Psoas muscle (tissue), 8 donors: ENCODE data around the gene OAF. TPM values are rescaled to one million over a fixed set of nuclear protein-coding genes. Genes with fewer than 3 reads are reported as not detected.
"Not testable (repeated sequence)": the region's sequence is repeated elsewhere in the genome, so short reads cannot be mapped to it uniquely, and the experiment has no call there.

Experiments
- ATAC-seq, 4 donors: fragments of 200-7000 bp; cut with Tn5 transposase; one replicate each; pipeline ENCODE4 v1.9.1; 2020; ENCODE audit warnings: moderate library complexity in 3 of 4, mild to moderate bottlenecking in 2 of 4
- DNase-seq, 2 donors: peaks; one replicate each; pipeline ENCODE4 v3.0.0-alpha.2; 2020
- H3K27ac ChIP-seq: fragments of 200-600 bp; one replicate; pipeline ENCODE4 v1.8.0; 2022
- H3K27me3 ChIP-seq, 3 donors: fragments of 200-600 bp in 1 of 3; one replicate each; pipeline versions ENCODE4 v1.6.1 to v1.8.0; 2013 to 2022; ENCODE audit warnings: low read length in 2 of 3, mild to moderate bottlenecking in 2 of 3, moderate library complexity in 1 of 3; ENCODE audit not compliant: insufficient read depth in 3 of 3
- H3K36me3 ChIP-seq, 2 donors: fragments of 200-600 bp in 1 of 2; one replicate each; pipeline versions ENCODE4 v1.6.1 to v1.8.0; 2013 to 2022; ENCODE audit warnings: low read depth in 1 of 2, mild to moderate bottlenecking in 1 of 2, moderate library complexity in 1 of 2; ENCODE audit not compliant: insufficient read depth in 1 of 2
- H3K4me1 ChIP-seq: fragments of 200-600 bp; one replicate; pipeline ENCODE4 v1.8.0; 2022
- H3K4me3 ChIP-seq: fragments of 200-600 bp; one replicate; pipeline ENCODE4 v1.8.0; 2022; ENCODE audit warnings: mild to moderate bottlenecking
- H3K9me3 ChIP-seq: fragments of 200-600 bp; one replicate; pipeline ENCODE4 v1.8.0; 2022
- WGBS, 3 donors: extraction: QIAGEN DNeasy Blood & Tissue Kit; methylation state at CpG; one replicate each; pipeline versions ENCODE4 v1.1.6 to v1.1.7; 2013; 5-methylcytosine and 5-hydroxymethylcytosine counted together
- intact Hi-C, 2 donors: fragments of 100-400 bp; cut with DNase I; formaldehyde crosslinking; loops; one replicate each; pipeline versions ENCODE4 v1.11.0 to v1.14.2; 2022
- polyA plus RNA-seq, 3 donors: library from polyadenylated mRNA; stranded (reverse); fragments of 200-250 nt; gene quantifications; one replicate each; pipeline ENCODE4 v1.2.3, GENCODE V29; 2013
- total RNA-seq, 4 donors: library from RNA; stranded (reverse); fragmentation: NEBNext Ultra II Directional in 2 of 4; extraction: Animal tissue kit (Norgen Biotek cat#: 25700) in 2 of 4; gene quantifications; one replicate each; pipeline versions ENCODE4 v1.2.1 to v1.2.4, GENCODE V29; 2021 to 2023
- TF ChIP-seq, protein P1 (sequence below): fragments of 200-600 bp; IDR thresholded peaks from one replicate; pipeline ENCODE4 v1.8.0; 2022; ENCODE audit warnings: antibody characterized with exemption
- donor health status: healthy with polysubstance abuse.
- donor health status: DM: no; HTN: no; CAD: no; lungs with moderate emphysema.
- donor health status: Bipolar disorder and iron deficiency.
- donor health status: healthy.
- donor health status: DM: yes; HTN: yes; CAD: no.
- donor health status: DM: no; HTN: no; CAD: no.
- donor health status: DM: no; HTN: no; CAD: no.
- donor health status: DM: yes; HTN: yes; CAD: no.

OAF gene
- total and polyA plus RNA-seq, 7 donors, result 3.2 to 15.3 (median 8.1) TPM

DNA sequence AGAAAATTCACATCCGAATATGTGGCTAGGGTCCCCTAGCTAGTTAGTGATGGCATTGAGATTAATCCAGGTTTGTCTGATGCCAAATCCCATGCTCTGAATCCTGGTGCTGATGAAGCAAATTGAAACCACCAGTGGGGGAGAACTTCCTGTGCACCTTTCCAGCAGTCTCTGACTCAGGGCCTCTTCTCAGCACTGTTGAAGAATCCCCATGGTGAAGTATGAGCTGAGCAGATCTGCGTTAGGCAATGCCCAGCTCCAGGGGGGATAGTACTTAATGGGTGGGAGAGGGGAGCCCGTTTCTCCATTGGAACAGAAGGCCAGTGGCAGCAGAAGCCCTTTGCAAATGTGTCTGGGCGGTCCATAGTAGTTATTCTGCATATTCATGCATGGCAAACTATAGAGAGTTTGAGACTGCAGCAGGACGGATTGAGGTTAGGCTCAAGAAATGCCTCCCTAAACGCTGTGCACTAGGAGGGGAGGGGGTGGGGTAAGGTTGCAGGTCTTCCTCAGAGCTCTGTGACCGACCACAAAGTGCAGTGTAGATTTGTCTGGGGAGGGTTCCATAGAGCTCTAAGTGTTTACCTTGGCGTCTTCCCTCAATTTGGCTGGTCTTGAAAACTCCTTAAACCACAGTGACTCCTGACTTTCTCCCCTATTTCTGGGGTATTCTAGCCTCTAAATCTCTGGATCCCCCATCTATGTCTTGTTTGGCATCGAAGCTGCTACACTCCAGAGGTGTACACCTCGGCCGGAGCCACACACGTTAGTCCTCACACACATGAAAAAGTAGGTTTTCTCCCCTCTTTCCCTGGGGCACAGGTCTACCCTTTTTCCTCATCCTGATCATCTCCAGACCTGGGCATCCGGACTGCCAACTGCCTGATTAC, 33.9 kb downstream of the OAF start:
- TF ChIP-seq, protein P1, sequence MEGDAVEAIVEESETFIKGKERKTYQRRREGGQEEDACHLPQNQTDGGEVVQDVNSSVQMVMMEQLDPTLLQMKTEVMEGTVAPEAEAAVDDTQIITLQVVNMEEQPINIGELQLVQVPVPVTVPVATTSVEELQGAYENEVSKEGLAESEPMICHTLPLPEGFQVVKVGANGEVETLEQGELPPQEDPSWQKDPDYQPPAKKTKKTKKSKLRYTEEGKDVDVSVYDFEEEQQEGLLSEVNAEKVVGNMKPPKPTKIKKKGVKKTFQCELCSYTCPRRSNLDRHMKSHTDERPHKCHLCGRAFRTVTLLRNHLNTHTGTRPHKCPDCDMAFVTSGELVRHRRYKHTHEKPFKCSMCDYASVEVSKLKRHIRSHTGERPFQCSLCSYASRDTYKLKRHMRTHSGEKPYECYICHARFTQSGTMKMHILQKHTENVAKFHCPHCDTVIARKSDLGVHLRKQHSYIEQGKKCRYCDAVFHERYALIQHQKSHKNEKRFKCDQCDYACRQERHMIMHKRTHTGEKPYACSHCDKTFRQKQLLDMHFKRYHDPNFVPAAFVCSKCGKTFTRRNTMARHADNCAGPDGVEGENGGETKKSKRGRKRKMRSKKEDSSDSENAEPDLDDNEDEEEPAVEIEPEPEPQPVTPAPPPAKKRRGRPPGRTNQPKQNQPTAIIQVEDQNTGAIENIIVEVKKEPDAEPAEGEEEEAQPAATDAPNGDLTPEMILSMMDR, result no peak
- no peak overlapping the region for H3K4me3 ChIP-seq
- intact Hi-C loops, result no loop called here
- no peaks in the 10 kb centered on the region for H3K9me3 ChIP-seq
- 64 to 68% (median 65%) methylated on average over 13 of the region's 13 CpGs for WGBS, 3 donors
- H3K27me3 ChIP-seq, result peaks cover 0 to 64% (median 9%) of the 10 kb centered on the region in 3 donors
- ATAC-seq (no peak), DNase-seq (no peak)
- H3K4me1 ChIP-seq, result no peaks in the 10 kb centered on the region
- no peak overlapping the region for H3K27ac ChIP-seq
- H3K36me3 ChIP-seq, result no peaks in the 10 kb centered on the region

DNA sequence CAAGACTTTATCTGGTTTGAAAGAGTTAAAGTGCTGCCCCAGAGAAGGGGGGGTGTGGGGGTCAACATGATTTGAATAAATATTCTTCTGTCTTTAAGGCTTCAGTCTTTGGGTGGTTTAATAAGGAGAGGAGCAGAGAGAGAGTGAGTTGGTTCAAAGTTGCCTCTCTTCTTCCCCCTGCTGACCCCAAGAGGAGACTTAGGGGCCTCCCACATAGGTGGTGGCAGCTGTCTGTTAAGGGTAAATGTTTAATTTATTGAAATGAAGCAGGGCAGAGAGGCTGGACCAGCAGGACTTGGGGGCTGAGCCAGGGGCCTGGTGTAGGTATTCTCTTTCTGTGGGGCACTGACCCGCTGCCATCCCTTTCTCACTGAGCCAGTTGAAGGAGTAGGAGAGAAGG, 34.6 kb downstream of the OAF start:
- intact Hi-C loops, result no loop called here
- peaks cover 0 to 64% (median 6%) of the 10 kb centered on the region in 3 donors for H3K27me3 ChIP-seq
- H3K9me3 ChIP-seq, result no peaks in the 10 kb centered on the region
- ATAC-seq (no peak), DNase-seq (no peak)
- no peaks in the 10 kb centered on the region for H3K36me3 ChIP-seq
- H3K4me1 ChIP-seq, result no peaks in the 10 kb centered on the region
- H3K27ac ChIP-seq, result no peak overlapping the region
- 86 to 92% (median 87%) methylated on average over 1 of the region's 1 CpG for WGBS, 3 donors
- no peak overlapping the region for H3K4me3 ChIP-seq
- TF ChIP-seq, protein P1, result no peak

DNA sequence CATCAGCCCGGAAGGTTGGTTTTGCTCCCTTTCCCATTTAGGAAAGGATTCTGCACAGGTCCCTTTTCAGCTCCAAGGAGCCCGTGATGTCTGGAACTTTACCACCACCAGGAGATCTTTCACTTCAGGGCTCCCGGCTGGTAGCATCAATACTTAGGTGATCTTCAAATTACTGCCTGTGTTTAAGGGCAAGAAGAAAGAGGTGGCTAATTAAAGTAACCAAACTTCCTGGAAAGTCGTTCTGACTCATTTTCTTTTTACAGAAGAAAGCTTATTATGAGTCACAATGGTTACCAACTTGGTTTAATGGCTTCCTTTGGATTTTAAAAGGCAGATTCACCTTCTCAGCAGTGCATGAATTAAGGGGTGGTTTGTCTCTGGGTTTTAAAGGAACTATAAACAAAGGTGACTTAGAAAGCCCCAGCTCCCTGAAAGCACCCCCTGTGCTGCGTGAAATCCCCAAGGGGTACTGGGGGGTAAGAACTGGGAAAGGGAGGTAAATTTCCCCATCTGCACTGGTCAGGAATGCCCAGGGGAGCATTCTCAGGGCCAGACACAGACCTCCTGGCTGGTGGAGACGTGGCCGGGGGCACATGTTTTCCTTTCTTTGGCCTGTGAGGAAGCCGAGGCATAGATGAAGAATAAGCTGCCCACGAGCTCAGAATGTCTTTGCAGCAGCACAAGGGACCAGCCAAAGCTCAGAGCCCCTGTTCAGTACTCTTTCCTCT, 37.9 kb downstream of the OAF start:
- 48 to 51% (median 50%) methylated on average over 9 of the region's 9 CpGs for WGBS, 3 donors
- Histone ChIP-seq H3K36me3 (no peaks in the 10 kb centered on the region), H3K4me1 (no peaks in the 10 kb centered on the region), H3K9me3 (no peaks in the 10 kb centered on the region), H3K27me3 (peaks cover 0 to 57% (median 4%) of the 10 kb centered on the region in 3 donors), H3K4me3 (no peak overlapping the region), H3K27ac (no peak overlapping the region)
- intact Hi-C loops, result no loop called here
- ATAC-seq, result no peak
- TF ChIP-seq, protein P1, result no peak
- no peak for DNase-seq

DNA sequence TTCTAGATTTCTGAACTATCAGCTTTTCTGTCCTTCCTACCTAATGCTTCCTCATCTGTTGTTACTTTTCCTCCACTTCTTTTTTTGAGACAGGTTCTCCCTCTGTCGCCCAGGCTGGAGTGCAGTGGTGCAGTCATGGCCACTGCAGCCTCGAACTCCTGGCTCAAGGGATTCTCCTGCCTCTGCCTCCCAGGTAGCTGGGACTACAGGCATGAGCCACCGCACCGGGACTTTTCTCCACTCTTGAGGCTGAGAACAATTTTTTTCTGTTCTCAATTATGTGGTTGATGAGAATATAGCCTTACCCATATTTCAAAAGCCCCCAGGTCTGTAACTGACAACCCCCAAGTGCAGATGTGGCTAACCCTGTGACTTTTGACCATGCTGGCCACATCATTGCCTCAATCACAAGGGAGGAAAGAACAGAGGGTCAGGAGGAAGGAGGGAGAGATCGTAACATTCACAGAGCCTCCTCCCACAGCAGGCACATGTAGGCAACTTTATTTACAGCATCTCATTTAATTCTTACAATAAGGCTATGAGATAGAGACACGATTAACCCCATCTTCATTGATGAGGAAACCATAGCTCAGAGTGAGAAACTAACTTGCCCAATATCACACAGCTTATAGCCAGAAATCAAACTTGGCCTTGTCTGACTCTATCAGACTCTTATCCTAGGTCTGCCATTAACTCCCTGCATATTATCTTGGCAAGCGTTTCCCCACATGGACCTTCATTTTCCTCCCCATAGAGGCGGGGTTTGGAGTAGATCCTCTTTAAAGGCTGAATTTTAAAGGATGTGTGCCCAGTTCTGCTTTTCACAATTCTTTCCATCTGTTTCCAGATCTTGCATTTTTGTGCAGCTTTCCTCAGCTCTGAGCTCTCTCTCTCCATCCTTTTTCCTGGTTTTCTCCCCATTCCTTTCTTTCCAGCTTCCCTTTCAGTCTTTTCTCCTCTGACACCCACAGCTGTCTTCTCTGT, 38.7 kb downstream of the OAF start:
- intact Hi-C loops, result no loop called here
- no peak overlapping the region for H3K27ac ChIP-seq
- no peak for ATAC-seq

DNA sequence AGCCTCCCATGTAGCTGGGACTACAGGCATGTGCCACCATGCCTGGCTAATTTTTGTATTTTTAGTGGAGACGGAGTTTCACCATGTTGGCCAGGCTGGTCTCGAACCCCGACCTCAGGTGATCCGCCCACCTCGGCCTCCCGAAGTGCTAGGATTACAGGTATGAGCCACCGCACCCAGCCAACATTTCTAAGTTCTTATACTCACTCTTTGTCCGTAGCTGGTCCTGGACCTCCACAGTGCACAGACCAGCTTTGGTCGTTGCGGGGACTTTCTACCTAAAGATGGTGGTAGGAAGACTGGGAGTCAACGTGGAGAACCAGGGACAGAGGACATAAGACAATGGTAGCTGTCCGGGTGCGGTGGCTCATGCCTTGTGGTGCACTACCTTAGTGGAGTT, 42.5 kb downstream of the OAF start:
- H3K9me3 ChIP-seq, H3K4me3 ChIP-seq, intact Hi-C loops, ATAC-seq, H3K4me1 ChIP-seq, H3K27ac ChIP-seq, DNase-seq, H3K36me3 ChIP-seq: not testable (repeated sequence)
- 88 to 94% (median 92%) methylated on average over 13 of the region's 13 CpGs for WGBS, 3 donors
- peaks cover 0 to 85% (median 9%) of the 10 kb centered on the region in 3 donors for H3K27me3 ChIP-seq

More for the DNA sequence above, 38.7 kb downstream of the OAF start:
- H3K27me3 ChIP-seq, result peaks cover 0 to 57% (median 5%) of the 10 kb centered on the region in 3 donors
- TF ChIP-seq, protein P1, result no peak
- H3K9me3 ChIP-seq, result no peaks in the 10 kb centered on the region
- no peaks in the 10 kb centered on the region for H3K36me3 ChIP-seq
- H3K4me3 ChIP-seq, result no peak overlapping the region
- DNase-seq, result no peak
- 77 to 80% (median 79%) methylated on average over 8 of the region's 8 CpGs for WGBS, 3 donors
- no peaks in the 10 kb centered on the region for H3K4me1 ChIP-seq
